PFSK-1 (cell line): ENCODE data around the gene ALOX15B.
A peak's percentile ranks its signal among the peaks of the same experiment; 100 is the strongest.

Experiments used
- FOXP2 ChIP-seq: optimal IDR thresholded peaks from 2 replicates; pipeline ENCODE3; 2011; ENCODE audit warnings: borderline replicate concordance, control low read depth, inconsistent platforms; ENCODE audit not compliant: insufficient read depth; ENCODE audit errors: extremely low read length, extremely low read depth
- POLR2AphosphoS5 ChIP-seq: IDR thresholded peaks from 2 replicates; pipeline ENCODE4 v1.6.1; 2012; ENCODE audit warnings: low read depth, mild to moderate bottlenecking, control low read depth, low read length, moderate library complexity
- SIN3A ChIP-seq: IDR thresholded peaks from 2 replicates; pipeline ENCODE4 v1.6.1; 2012; ENCODE audit warnings: mild to moderate bottlenecking, low read length, moderate library complexity, borderline replicate concordance; ENCODE audit not compliant: insufficient read depth
- TAF1 ChIP-seq: IDR thresholded peaks from 2 replicates; pipeline ENCODE4 v1.6.1; 2012; ENCODE audit warnings: low read length, control low read depth, borderline replicate concordance; ENCODE audit not compliant: insufficient read depth
- TF ChIP-seq, protein P1 (sequence below), 2 experiments: IDR thresholded peaks; 2 replicates each; pipeline versions ENCODE4 v1.6.1 to v1.8.0; 2011 to 2012; ENCODE audit warnings: low read depth in 2 of 2, low read length in 2 of 2, control low read depth in 1 of 2, inconsistent platforms in 1 of 2, mild to moderate bottlenecking in 1 of 2, moderate library complexity in 1 of 2; ENCODE audit not compliant: insufficient read depth in 1 of 2

The ALOX15B gene

DNA sequence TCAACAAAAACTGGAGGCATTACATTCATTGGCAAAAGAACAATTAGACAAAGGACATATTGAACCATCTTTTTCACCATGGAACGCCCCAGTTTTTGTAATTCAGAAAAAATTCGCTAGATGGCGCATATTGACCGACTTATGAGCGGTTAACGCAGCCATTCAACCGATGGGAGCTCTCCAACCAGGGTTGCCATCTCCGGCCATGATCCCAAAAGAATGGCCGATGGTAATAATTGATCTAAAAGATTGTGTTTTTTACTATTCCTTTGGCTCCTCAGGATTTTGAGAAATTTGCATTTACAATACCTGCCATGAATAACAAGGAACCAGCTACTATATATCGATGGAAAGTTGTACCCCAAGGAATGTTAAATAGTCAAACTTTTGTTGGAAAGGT lies 21.4 kb downstream of the ALOX15B start:
- no peak for TF ChIP-seq TAF1
- TF ChIP-seq, protein P1, sequence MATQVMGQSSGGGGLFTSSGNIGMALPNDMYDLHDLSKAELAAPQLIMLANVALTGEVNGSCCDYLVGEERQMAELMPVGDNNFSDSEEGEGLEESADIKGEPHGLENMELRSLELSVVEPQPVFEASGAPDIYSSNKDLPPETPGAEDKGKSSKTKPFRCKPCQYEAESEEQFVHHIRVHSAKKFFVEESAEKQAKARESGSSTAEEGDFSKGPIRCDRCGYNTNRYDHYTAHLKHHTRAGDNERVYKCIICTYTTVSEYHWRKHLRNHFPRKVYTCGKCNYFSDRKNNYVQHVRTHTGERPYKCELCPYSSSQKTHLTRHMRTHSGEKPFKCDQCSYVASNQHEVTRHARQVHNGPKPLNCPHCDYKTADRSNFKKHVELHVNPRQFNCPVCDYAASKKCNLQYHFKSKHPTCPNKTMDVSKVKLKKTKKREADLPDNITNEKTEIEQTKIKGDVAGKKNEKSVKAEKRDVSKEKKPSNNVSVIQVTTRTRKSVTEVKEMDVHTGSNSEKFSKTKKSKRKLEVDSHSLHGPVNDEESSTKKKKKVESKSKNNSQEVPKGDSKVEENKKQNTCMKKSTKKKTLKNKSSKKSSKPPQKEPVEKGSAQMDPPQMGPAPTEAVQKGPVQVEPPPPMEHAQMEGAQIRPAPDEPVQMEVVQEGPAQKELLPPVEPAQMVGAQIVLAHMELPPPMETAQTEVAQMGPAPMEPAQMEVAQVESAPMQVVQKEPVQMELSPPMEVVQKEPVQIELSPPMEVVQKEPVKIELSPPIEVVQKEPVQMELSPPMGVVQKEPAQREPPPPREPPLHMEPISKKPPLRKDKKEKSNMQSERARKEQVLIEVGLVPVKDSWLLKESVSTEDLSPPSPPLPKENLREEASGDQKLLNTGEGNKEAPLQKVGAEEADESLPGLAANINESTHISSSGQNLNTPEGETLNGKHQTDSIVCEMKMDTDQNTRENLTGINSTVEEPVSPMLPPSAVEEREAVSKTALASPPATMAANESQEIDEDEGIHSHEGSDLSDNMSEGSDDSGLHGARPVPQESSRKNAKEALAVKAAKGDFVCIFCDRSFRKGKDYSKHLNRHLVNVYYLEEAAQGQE (IDR thresholded peaks at IDR 0.05; ENCODE audit: insufficient read depth in 1 of 2, low read depth in 2 of 2, low read length in 2 of 2), result peak; percentile 49 to 87; a peak in 2 of 4 replicates

DNA sequence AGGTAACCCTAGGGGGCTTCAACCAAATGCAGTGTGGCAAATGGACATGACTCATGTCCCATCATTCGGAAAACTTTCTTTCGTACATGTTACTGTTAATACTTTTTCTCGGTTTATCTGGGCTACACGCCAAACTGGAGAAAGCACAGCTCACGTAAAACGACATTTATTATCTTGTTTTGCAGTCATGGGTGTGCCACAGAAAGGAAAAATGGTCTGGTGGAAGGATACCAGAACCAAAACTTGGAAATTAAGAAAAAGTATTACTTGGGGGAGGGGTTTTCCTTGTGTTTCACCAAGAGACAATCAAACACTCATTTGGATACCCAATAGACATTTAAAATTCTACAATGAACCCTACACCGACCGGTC lies 23.6 kb downstream of the ALOX15B start:
- TF ChIP-seq SIN3A (no peak), POLR2AphosphoS5 (no peak), FOXP2 (no peak), TAF1 (no peak)
- TF ChIP-seq, protein P1 (IDR thresholded peaks at IDR 0.05; ENCODE audit: insufficient read depth in 1 of 2, low read depth in 2 of 2, low read length in 2 of 2), result no peak

DNA sequence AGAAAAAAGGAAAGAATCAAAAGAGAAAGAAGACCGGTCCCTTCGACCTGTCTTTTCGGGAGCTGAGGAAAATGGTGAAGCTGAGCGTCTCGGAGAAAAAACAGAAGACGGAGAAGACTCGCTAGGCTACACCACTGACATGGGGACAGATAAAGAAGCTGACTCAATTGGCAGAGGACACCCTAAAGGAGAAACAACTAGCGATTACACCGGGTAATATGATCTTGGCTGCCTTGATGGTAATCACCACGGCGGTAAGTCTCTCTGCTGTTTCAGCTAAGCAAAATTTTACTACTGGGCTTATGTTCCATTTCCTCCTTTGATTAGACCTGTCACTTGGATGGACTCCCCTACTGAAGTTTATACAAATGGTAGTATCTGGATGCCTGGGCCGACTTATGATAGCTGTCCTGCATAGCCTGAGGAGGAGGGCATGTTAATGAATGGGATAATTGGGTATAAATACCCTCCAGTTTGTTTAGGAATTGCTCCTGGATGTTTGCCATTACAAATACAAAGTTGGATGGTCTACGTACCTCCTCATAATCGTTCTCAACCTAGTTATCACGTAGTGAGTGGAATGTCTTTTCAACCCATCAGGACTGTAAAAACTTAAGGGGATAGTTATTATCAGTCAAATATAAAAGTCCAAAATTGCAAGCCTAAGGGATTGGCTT lies 24.1 kb downstream of the ALOX15B start:
- TF ChIP-seq SIN3A (no peak), FOXP2 (no peak), TAF1 (no peak), POLR2AphosphoS5 (no peak)
- TF ChIP-seq, protein P1 (IDR thresholded peaks at IDR 0.05; ENCODE audit: insufficient read depth in 1 of 2, low read depth in 2 of 2, low read length in 2 of 2), result no peak

DNA sequence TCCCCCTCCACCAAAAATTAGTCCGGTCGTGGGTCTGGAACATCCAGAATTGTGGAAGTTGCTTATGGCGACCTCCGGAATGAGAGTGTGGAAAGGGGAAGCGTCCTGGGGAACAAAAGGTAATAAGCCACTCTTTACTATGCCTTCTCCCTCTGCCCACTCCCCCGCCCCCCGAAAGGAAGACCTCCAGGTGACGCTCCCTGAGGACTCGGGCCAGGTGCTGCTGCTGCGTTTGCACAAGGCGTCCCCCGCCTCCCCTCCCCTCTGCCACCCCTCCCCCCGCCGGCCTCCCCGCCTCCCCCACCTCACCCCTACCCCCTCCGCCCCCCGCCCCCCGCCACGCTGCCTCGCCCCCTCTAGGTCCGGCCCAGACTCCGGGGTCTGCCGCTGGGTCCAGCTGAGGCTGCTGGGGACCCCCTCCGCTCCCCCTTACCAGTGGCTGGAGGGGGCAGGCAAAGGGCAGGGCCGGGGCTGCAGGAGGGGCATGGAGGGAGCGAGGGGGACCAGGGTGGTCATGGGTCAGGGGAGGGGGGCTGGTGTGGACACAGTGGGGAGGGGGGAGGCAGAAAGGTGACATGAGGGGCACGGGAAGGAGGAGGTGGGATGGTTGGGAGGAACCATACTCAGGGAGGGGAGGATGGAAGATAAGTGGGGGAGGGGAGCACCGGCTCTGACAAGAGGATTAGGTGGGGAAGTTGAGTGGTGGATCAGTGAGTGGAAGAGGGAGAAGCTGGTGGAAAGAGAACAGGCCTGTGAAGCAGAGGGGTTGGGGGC lies 25.1 kb downstream of the ALOX15B start:
- no peak for TF ChIP-seq POLR2AphosphoS5
- no peak for TF ChIP-seq SIN3A
- no peak for TF ChIP-seq FOXP2
- TF ChIP-seq TAF1, result no peak
- TF ChIP-seq, protein P1 (IDR thresholded peaks at IDR 0.05; ENCODE audit: insufficient read depth in 1 of 2, low read depth in 2 of 2, low read length in 2 of 2), result no peak
